Measurements from ENCODE around the gene SAT1.

SAT1 gene

DNA sequence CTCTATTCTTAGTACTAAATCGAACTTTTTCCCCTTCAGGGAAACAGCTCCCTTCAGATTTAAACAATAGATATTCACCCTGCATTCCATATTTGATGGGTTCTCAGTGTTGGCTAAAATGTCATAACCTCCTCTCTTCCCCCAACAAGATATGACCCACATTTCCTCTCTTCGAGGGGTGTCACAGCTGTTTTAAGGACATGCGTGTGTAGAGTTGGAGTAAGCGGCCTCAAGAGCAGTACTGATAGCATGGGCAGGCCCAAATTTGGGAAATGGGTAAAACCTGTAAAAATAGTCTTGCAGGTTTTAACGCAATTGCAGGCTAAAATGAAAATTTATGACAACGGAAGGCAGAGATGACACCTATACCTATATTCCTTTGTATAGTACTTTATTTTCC is 28.7 kb downstream of the SAT1 start:
- no peak for DNase-seq

DNA sequence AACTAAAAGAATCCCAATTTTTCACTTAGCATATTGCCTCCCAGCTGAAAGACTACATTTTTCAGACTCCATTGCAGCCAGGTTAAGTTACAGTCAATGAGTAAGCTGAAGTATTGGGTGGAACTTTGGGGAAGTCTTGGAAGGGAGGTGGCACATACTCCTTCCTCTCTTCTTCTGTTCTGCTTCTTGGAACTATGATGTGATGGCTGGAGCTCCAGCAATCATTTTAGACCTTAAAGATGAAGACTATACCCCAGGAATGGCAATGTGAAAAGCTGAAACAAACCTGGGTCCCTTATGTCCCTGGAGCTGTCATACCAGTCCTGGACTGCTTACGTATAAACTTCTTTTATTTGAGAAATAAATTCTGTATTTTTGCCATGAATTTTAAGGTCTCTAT is 30.8 kb downstream of the SAT1 start:
- DNase-seq, result no peak

DNA sequence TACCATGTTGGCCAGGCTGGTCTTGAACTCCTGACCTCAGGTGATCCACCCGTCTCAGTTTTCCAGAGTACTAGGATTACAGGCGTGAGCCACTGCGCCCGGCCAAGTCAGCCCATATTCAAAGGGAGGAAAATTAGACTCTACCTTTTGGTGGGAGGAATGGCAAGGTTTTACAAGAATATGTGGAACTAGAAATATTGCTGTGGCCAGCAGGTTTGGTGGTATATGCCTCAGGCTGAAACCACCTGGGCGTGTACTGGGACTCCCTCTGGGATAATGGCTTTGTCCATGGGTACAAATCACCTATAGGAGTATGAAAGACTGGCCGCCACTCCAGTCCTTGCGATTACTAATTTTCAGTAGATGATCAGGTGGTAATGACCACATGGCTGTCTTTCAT is 32.4 kb downstream of the SAT1 start:
- DNase-seq, result no peak

DNA sequence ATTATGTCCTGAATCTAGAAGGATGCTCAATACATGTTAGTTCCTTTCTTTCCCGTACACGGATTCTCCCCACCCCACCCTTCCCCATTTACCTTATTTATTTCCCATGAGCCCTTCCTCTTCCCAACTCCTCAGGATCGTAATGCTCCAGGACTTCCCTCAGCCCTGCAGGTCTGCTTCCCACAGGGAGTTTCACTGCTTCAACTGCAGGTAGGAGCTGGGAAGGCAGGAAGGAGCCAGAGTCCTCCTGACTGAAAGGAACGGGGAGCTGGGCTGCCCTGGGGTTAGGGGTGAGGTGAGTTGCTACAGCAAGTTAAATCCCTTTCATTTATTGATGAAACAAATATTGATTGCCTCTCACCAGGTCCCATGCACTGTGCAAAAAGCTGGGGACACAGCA is 33.2 kb downstream of the SAT1 start:
- no peak for DNase-seq

DNA sequence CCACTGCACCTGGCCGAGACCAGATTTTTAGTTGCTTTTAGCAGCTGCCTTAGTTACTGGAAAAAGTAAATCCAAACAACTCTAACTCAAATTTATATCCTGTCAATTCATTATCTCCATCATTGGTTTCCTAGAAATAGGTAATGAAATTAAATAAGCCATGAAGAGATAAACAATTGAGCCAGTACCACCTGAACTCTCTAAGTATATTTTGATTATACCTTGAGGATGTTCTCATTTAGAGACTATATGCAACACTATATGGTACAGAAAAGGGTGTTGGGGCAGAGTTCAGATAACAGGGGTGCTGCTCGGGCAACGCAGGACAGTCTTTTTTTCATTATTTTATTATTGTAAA is 35.0 kb downstream of the SAT1 start:
- no peak for DNase-seq

DNA sequence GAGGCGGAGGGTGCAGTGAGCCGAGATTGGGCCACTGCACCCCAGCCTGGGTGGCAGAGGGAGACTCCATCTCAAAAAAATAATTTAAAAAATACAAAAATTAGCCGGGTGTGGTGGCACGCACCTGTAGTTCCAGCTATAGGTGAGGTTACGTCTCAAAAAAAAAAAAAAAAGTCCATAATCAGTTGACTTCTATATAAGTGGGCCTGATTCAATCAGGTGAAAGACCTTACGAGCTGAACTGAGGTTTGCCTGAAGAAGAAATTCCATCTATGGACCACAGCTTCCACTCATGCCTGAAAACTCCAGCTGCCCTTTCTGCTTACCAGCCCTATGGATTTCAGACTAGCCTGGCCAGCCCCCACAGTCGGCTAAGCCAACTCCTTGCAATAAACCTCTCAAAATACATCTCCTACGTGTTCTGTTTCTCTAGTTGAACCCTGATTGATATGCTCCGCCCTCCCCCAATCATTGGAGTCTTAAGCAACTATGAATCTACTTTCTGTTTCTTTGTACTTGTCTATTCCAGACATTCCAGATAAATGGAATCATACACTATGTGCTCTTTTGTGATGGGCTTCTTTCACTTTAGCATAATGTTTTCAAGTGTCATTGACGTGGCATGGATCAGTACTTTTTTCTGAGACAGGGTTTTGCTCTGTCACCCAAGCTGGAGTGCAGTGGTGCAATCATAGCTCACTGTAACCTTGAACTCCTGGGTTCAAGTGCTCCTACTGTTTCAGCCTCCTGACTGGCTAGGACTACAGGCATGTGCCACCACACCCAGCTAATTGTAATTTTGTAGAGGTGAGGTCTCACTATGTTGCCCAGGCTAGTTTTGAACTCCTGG is 36.6 kb downstream of the SAT1 start:
- DNase-seq, result no peak

DNA sequence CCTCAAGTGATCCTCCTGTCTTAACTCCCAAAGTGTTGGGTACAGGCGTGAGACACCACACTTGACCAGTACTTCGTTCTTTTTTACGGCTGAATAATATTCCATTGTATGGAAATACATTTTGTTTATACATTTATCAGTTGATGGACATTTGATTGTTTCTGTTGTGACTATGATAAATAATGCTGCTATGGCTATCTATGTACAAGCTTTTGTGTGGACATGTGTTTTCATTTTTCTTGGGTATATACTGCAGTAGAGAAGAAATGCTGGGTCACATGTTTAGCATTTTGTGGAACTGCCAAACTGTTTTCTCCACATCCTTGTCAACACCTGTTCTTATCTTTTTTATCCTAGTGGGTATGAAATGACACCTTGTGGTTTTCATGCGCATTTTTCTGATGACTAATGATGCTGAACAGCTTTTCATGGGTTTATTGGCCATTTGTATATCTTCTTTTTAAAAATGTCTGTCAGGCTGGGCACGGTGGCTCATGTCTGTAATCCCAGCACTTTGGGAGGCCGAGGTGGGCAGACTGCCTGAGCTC is 37.3 kb downstream of the SAT1 start:
- no peak for DNase-seq

DNA sequence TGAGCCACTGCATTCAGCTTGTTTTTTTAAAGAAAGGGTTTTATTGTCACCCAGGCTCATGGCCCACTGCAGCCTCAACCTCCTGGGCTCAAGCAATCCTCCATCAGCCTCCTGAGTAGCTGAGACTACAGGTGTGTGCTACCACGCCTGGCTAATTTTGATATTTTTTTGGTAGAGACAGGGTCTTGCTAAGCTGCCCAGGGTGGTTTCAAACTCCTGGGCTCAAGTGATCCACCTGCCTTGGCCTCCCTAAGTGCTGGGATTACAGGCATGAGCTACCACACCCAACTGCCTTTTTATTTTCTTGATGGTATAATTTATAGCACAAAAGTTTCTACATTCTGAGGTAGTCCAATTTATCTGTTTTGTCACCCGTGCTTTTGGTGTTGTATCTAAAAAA is 38.9 kb downstream of the SAT1 start:
- DNase-seq, result no peak

DNA sequence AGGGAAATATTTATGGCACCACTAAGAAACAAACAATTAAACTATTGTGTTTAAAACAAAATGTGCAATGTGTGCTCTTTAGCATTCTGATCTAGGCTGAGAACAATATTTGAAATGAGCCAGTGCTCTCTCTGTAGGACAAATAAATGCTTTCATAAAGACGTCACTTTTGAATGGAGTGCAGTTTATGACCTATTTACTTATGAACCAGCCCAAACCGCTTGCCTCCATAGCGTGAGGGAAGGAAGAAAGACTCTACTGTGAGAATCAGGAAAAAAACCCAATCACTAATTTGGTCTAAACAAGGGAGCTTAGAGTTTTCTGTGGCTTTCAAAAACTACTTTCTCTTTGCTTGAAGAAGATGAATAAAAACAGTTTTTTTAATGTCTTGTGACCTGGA is 39.4 kb downstream of the SAT1 start:
- no peak for DNase-seq

DNA sequence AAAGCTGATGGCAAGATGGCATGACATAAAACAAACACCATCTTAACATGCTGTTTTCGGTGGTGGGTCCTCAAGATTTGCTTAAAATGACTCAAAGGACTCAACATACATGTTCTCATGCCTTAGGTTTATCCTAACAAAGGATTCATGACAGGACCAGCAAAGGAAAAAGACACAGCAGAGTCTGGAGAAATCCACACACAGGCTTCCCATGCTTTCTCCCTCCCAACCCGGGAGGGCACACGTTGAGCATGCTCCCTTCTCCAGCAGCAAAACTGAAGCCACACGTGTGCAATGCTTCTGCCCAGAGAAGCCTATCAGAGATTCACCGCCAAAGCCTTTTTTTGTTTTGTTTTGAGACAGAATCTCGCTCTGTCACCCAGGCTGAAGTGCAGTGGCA is 39.9 kb downstream of the SAT1 start:
- DNase-seq, result no peak

DNA sequence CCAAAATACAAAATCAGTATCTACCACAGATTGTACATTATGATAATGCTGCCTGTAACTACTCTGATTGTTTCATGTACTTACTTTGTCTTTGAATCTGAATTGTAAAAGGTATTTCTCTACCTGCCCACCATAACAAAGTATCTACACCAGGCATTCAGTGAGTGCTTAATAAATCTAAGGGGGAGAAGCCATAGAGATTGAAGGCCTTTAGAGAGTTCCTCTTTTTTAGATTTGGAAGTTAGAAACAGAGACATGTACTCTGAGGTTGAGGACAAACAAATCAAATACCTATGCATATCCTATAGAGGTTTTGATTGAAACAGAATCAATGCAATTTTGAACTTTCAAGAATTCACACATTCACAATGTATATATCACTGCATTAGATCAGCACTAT is 42.7 kb downstream of the SAT1 start:
- no peak for DNase-seq

DNA sequence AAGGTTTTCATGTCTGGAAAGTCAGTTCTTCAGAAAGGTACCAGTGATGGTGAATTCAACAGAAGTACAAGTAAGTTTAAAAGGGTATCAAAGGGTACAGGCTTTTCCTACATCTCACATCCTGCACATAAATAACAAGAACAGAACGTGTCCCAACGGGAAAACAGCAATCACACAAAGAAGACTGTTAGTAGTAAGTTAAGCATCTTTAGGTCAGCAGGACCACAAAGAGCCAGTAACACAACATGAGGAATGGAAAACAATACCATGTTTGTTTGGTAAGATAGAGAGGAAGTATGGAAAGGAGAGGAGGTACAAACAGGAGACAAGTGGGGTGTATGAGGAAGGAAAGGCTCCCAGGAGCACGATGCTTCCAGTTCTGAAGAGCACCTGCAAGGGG is 43.2 kb downstream of the SAT1 start:
- no peak for DNase-seq

DNA sequence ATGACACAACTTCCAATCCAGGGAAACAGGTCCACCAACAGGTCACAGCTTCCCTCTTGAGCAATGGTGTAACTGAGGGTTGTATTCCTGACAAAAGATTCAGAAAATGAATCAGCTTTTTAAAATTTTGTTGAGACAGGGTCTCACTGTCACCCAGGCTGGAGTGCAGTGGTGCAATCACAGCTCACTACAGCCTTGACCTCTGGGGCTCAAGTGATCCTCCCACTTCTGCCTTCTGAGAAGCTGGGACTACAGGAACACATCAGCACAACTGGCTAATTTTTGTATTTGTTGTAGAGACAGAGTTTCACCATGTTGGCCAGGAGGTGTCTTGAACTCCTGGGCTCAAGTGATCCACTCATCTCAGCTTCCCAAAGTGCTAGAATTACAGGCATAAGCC is 43.7 kb downstream of the SAT1 start:
- DNase-seq, result no peak

DNA sequence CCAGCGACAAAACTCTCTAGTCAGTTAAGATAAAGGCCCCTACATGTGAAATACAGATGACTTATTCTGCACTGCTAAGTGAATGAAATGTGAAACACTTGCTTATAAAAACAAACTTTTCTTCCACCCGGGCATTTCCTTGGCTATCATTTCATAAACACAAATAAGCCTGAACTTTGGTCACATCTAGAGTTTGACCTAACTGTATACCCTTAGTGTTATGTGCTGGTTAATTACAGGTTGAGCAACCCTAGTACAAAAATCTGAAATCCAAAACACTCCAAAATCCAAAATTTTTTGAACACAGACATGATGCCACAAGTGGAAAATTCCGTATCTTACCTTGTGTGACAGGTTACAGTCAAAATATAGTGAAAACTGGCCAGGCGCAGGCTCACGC is 45.9 kb downstream of the SAT1 start:
- DNase-seq, result no peak

DNA sequence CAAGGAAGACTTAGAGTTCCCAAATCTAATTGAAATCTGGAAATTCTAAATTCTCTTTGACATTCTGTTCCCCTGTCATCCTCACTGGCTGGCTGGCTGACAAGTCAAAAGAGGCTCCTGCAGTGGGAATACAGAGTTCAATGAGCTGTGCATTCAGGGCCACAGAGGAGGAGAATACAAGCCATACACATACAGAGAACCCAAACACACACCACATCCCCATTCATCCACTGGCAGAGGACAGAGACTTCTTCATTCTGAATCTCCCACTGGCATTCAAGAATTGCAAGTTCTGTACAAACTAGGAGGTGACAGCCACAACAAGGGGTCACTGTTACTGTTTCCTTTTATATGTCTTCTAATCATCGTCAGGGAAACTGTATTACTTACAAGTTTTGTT is 49.7 kb downstream of the SAT1 start:
- DNase-seq, result no peak

All from CD4-positive, alpha-beta T cell treated with Interleukin-21 for 1 hour (primary cell).